ENCODE measurements around the gene CAPN1.

CAPN1 gene

DNA sequence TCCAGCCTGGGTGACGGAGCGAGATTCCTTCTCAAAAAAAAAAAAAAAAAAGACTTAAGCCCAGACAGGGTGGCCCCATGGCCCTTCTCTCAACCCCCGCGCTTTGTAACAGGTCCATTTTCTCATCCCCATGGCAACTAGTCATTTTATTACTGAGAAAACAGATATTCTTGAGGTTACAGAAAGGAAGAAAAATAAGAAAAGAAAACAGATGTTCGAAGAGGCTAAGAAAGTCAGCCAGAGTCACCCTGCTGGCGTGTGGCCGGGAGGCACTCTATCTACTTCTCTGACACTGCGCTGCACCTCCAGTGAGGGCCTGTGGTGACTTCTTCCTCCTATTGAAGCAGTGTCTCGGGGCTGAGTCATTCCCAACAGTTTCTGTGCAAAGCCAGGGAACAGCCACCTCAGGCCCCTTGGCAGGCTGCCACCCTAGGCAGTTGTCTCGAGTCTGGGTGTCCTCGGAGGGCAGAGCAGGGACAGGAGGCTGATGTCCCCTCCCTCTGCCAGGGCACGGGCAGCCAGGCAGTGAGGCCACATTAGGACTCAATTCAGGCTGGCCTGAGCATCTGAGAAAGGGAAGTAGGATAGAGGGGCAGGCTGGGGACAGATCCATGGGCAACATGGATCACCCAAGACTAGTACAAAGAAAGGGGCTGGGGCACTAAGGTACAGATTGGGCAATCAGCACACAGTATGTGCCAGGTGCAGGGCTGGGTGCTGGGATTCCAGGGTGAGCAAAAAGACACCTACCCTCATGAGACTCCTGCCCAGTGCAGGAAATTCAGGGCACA is 31.0 kb upstream of the CAPN1 start:
- no peak for TF ChIP-seq CTCF (conservative IDR thresholded peaks at IDR 0.05)
- no peak for TF ChIP-seq ZFX (IDR thresholded peaks at IDR 0.05)
- peak overlapping the region; percentile 4 for H3K27ac ChIP-seq

GRCh38 chr11:65151331-65151899 is 30.3 kb upstream of the CAPN1 start:
- H3K27ac ChIP-seq: no peak overlapping the region
- TF ChIP-seq ZFX (IDR thresholded peaks at IDR 0.05): no peak
- TF ChIP-seq CTCF (conservative IDR thresholded peaks at IDR 0.05): no peak

DNA sequence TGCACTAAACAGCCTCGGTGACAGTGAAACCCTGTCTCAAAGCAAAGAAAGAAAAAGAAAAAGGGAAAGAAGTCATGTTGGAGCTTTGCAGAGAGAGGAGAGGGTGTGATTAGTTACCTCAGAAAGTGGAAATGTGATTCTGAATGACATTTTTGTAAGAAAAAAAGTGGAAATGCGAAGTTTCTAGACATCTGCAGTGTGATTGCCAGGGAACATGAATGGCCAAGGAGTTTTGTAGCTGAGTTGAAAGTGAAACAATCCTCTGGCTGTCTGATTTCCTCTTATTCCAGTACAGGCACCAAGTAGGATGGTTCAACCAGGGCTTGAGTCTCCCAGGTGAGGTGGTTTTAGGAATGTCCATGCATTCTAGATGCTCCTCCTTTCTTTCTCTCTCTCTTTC is 29.6 kb upstream of the CAPN1 start:
- H3K27ac ChIP-seq: no peak overlapping the region
- TF ChIP-seq ZFX (IDR thresholded peaks at IDR 0.05) (no peak), CTCF (conservative IDR thresholded peaks at IDR 0.05) (no peak)

DNA sequence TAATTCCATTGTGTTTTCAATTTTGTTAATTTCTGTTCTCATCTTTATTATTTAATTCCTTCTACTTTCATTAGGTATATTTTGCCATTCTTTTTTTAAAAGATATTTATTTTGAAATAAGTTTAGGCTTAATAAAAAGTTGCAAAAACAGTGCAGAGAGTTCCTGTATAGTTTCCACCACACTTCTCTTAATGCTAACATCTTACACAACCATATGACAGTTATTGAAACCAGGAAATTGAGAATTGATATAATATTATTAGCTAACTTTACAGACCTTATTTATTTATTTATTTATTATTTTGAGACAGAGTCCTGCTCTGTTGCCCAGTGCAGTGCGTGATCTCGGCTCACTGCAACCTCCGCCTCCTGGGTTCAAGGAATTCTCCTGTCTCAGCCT is 25.5 kb upstream of the CAPN1 start:
- TF ChIP-seq ZFX (IDR thresholded peaks at IDR 0.05) (no peak), CTCF (conservative IDR thresholded peaks at IDR 0.05) (no peak)
- no peak overlapping the region for H3K27ac ChIP-seq

GRCh38 chr11:65156926-65157325 is 24.8 kb upstream of the CAPN1 start:
- TF ChIP-seq ZFX (IDR thresholded peaks at IDR 0.05): no peak
- no peak for TF ChIP-seq CTCF (conservative IDR thresholded peaks at IDR 0.05)

GRCh38 chr11:65157336-65157735 is 24.4 kb upstream of the CAPN1 start:
- TF ChIP-seq CTCF (conservative IDR thresholded peaks at IDR 0.05) (no peak), ZFX (IDR thresholded peaks at IDR 0.05) (no peak)
- H3K27ac ChIP-seq: no peak overlapping the region

More at GRCh38 chr11:65156926-65157325, 24.8 kb upstream of the CAPN1 start:
- no peak overlapping the region for H3K27ac ChIP-seq

GRCh38 chr11:65159012-65159411 is 22.7 kb upstream of the CAPN1 start:
- H3K27ac ChIP-seq: no peak overlapping the region
- TF ChIP-seq CTCF (conservative IDR thresholded peaks at IDR 0.05) (no peak), ZFX (IDR thresholded peaks at IDR 0.05) (no peak)
